ENCODE results near the gene SLC35E2B. TPM values are rescaled to one million over a fixed set of nuclear protein-coding genes. Genes with fewer than 3 reads are reported as not detected.
"Not testable (repeated sequence)": the region's sequence is repeated elsewhere in the genome, so short reads cannot be mapped to it uniquely, and the experiment has no call there.

Gene SLC35E2B
- total and polyA plus RNA-seq, 2 of the 8 experiments (the other 6 are each of a cell fraction or from before 2014, with no cell fraction given): 25.9 to 46.7 TPM

DNA sequence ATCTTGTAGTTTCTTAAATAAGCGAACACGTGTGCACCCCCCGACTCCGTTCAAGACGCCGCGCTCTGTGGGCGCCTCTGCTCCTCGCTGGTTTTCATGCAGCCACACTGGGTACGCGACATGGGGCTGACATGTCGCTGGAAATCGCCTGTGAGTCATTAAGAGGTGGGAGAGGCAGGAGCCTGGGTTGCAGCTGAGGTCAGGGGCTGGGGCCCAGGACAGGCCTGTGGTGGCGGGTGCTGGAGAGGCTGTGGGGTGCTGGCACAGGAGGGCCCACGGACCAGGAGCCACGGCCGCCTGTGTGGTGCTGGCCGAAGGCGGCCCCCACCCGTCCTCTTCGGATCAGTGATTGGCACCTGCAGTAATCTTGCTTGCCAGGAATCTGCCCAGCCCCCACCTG is 17.8 kb downstream of the SLC35E2B start:
- FAIRE-seq; CTCF ChIA-PET (ENCODE audit: partially characterized antibody): not testable (repeated sequence)

More for the DNA sequence above, 17.8 kb downstream of the SLC35E2B start:
- H2BK120ac ChIP-seq (replicated peaks; ENCODE audit: low read depth, low read length); H2AK5ac ChIP-seq (ENCODE audit: low read depth, low read length); H3K56ac ChIP-seq (replicated peaks; ENCODE audit: insufficient read length, low read depth, low read length); H4K8ac ChIP-seq (ENCODE audit: extremely low read depth, insufficient read depth, low read length); H3K23me2 ChIP-seq (ENCODE audit: low read depth, low read length); H3K4ac ChIP-seq (replicated peaks; ENCODE audit: insufficient read length, low read depth, low read length); H3K27ac ChIP-seq (ENCODE audit: low read depth, low read length); H2BK20ac ChIP-seq (ENCODE audit: low read length); H3K79me1 ChIP-seq (ENCODE audit: low read depth, low read length); H3K18ac ChIP-seq (ENCODE audit: extremely low read depth, low read length); H4K91ac ChIP-seq (replicated peaks; ENCODE audit: insufficient read length, low read length); H3K9ac ChIP-seq (replicated peaks in 1 of 4; ENCODE audit: extremely low read depth in 1 of 4, low read depth in 3 of 4, low read length in 3 of 4); H3K23ac ChIP-seq (ENCODE audit: insufficient read length); H3K9me3 ChIP-seq (ENCODE audit: insufficient read depth in 2 of 2, low read depth in 1 of 2, low read length in 1 of 2); H3K4me3 ChIP-seq (ENCODE audit: extremely low read depth in 1 of 4, insufficient read depth in 2 of 4, low read depth in 3 of 4, low read length in 4 of 4); H2BK12ac ChIP-seq (ENCODE audit: low read depth, low read length); H2BK5ac ChIP-seq (ENCODE audit: low read depth, low read length); H3K27me3 ChIP-seq (replicated peaks in 1 of 4; ENCODE audit: control insufficient read depth in 3 of 4, extremely low read depth in 1 of 4, insufficient read depth in 3 of 4, low read length in 3 of 4); DNase-seq (ENCODE audit: low read depth in 1 of 2, low spot score in 2 of 2); POLR2A ChIA-PET (ENCODE audit: partially characterized antibody); H2AFZ ChIP-seq (ENCODE audit: low read length); H3K14ac ChIP-seq (ENCODE audit: insufficient read length); H4K5ac ChIP-seq (ENCODE audit: insufficient read length, low read depth, low read length); H2BK15ac ChIP-seq (ENCODE audit: low read length); H3K4me2 ChIP-seq (ENCODE audit: insufficient read depth in 1 of 2, low read depth in 2 of 2, low read length in 2 of 2): not testable (repeated sequence)
- WGBS, 2 experiments (ENCODE audit: extremely low coverage in 1 of 2, insufficient coverage in 1 of 2, insufficient read length in 1 of 2, insufficient replicate concordance in 2 of 2, low coverage in 1 of 2, low lambda C conversion rate in 2 of 2, missing lambda C conversion rate in 1 of 2): 95% methylated on average over 11 of the region's 21 CpGs; no CpG with 5 or more reads in 1 of the 2 experiments
- Histone ChIP-seq H3K79me2 (ENCODE audit: control insufficient read depth in 1 of 2, insufficient read depth in 2 of 2, low read length in 2 of 2) (peaks cover 0 to 18% of the 10 kb centered on the region in 2 experiments; a peak in 1 of 4 replicates), H4K20me1 (replicated peaks in 1 of 2; ENCODE audit: control insufficient read depth in 1 of 2, insufficient read depth in 2 of 2, low read length in 2 of 2) (peaks cover 5 to 12% of the 10 kb centered on the region in 2 experiments), H3K4me1 (replicated peaks in 1 of 4; ENCODE audit: control insufficient read depth in 3 of 4, insufficient read depth in 4 of 4, low read length in 3 of 4) (peaks cover 0 to 13% (median 8%) of the 10 kb centered on the region in 4 experiments; a peak in 5 of 7 replicates), H3K36me3 (ENCODE audit: control insufficient read depth in 2 of 4, insufficient read depth in 4 of 4, low read length in 3 of 4) (peaks cover 0 to 20% (median 6%) of the 10 kb centered on the region in 4 experiments; a peak in 4 of 8 replicates)

Measured in H1 (cell line).